K562 (cell line): ENCODE data around the gene PGR. TPM values are rescaled to one million over a fixed set of nuclear protein-coding genes. Genes with fewer than 3 reads are reported as not detected.

Source experiments
- ATAC-seq: fragments of 200-7000 bp; cut with Tn5 transposase; 3 replicates; pipeline ENCODE4 v1.9.1; 2020; ENCODE audit warnings: moderate library complexity
- BruUV-seq: library from RNA; stranded (reverse); fragments of 400-500 nt; replicated peaks from 2 replicates; lab custom pipeline; 2021; lab: Mats Ljungman, UMichigan
- CTCF ChIA-PET: fragments of 300-600 bp; formaldehyde crosslinking; extraction: SDS; loops from one replicate; lab custom pipeline; 2021; ENCODE audit warnings: low intra/inter-chr PET ratio; lab: Yijun Ruan, JAX
- POLR2A ChIA-PET: fragments of 300-600, 350-650 bp; sonication (Branson Sonifier 250); formaldehyde crosslinking; extraction: SDS; loops from one replicate; lab custom pipeline; 2021; ENCODE audit warnings: antibody characterized with exemption, inconsistent platforms; lab: Yijun Ruan, JAX
- DNase-seq, 4 experiments: peaks; one replicate each; pipeline versions ENCODE4 v3.0.0 to v3.0.0-alpha.2; 2011 to 2018; ENCODE audit warnings: low spot score in 3 of 4, mixed read lengths in 3 of 4; ENCODE audit errors: extremely low read depth in 1 of 4
- FAIRE-seq: peaks from 2 replicates; lab custom pipeline; 2011; peaks lifted over from hg19 to GRCh38; lab: Jason Lieb, UNC
- H2AFZ ChIP-seq: 2 replicates; pipeline ENCODE4 v1.6.0; 2011; ENCODE audit warnings: low read depth, low read length, control low read depth, inconsistent platforms
- H3K27ac ChIP-seq: fragments of 200-600 bp; 3 replicates; pipeline ENCODE4 v1.8.0; 2011; ENCODE audit warnings: low read depth, mild to moderate bottlenecking, control low read depth, inconsistent platforms, low read length, moderate library complexity, mixed read lengths; ENCODE audit errors: extremely low read depth
- H3K27me3 ChIP-seq, 2 experiments: fragments of 300-600 bp in 1 of 2; 2 replicates in 1 of 2; 3 replicates in 1 of 2; pipeline versions ENCODE4 v1.6.0 to v1.8.0; 2011; ENCODE audit warnings: inconsistent platforms in 2 of 2, low read length in 2 of 2, mild to moderate bottlenecking in 1 of 2, mixed read lengths in 1 of 2, moderate library complexity in 1 of 2; ENCODE audit not compliant: control insufficient read depth in 2 of 2, insufficient read depth in 2 of 2
- H3K36me3 ChIP-seq: fragments of 300-600 bp; 3 replicates; pipeline ENCODE4 v1.8.0; 2011; ENCODE audit warnings: mild to moderate bottlenecking, low read length, inconsistent platforms; ENCODE audit not compliant: control insufficient read depth, insufficient read depth
- H3K4me1 ChIP-seq, 2 experiments: fragments of 200-600 bp in 1 of 2; replicated peaks in 1 of 2; 2 replicates in 1 of 2; 3 replicates in 1 of 2; pipeline versions ENCODE4 v1.5.1 to v1.8.0; 2011; ENCODE audit warnings: inconsistent platforms in 2 of 2, low read length in 2 of 2, mild to moderate bottlenecking in 1 of 2, mixed read lengths in 1 of 2, moderate library complexity in 1 of 2; ENCODE audit not compliant: control insufficient read depth in 2 of 2, insufficient read depth in 2 of 2
- H3K4me2 ChIP-seq: 2 replicates; pipeline ENCODE4 v1.6.1; 2011; ENCODE audit warnings: low read length, control low read depth, inconsistent platforms, mixed read lengths; ENCODE audit not compliant: insufficient read depth
- H3K4me3 ChIP-seq: fragments of 200-600 bp; sonication (generic), shearing (Covaris generic); 2 replicates; pipeline ENCODE4 v1.5.1; 2016; ENCODE audit warnings: control low read depth, inconsistent platforms
- H3K79me2 ChIP-seq: fragments of 200-600 bp; 3 replicates; pipeline ENCODE4 v1.8.0; 2011; ENCODE audit warnings: low read length, inconsistent platforms; ENCODE audit not compliant: control insufficient read depth, insufficient read depth
- H3K9ac ChIP-seq, 2 experiments: 2 replicates each; pipeline versions ENCODE4 v1.6.0 to v1.6.1; 2011; ENCODE audit warnings: low read depth in 2 of 2, low read length in 2 of 2, control low read depth in 1 of 2, inconsistent platforms in 1 of 2, mild to moderate bottlenecking in 1 of 2, mixed read lengths in 1 of 2; ENCODE audit not compliant: insufficient read depth in 1 of 2
- H3K9me1 ChIP-seq: one replicate; pipeline ENCODE4 v1.6.0; 2011; ENCODE audit warnings: inconsistent platforms, mild to moderate bottlenecking, low read length, moderate library complexity; ENCODE audit not compliant: control insufficient read depth, insufficient read depth
- H3K9me3 ChIP-seq: replicated peaks from 2 replicates; pipeline ENCODE4 v1.5.1; 2011; ENCODE audit warnings: low read depth, low read length, inconsistent platforms; ENCODE audit not compliant: control insufficient read depth, insufficient read depth
- H4K20me1 ChIP-seq: replicated peaks from 2 replicates; pipeline ENCODE4 v1.6.1; 2011; ENCODE audit warnings: low read length, inconsistent platforms, mixed read lengths; ENCODE audit not compliant: control insufficient read depth, insufficient read depth
- CGGBP1 ChIP-seq: fragments of 250-450 bp; sonication (Bioruptor Pico); IDR thresholded peaks from 2 replicates; pipeline ENCODE4 v1.9.0; 2021; ENCODE audit warnings: mild to moderate bottlenecking
- JUN ChIP-seq, 2 experiments: sonication (generic) in 1 of 2; formaldehyde crosslinking in 1 of 2; IDR thresholded peaks; 2 replicates each; pipeline versions ENCODE4 v1.6.1 to v1.8.0; 2012 to 2022; ENCODE audit warnings: borderline replicate concordance in 2 of 2, mild to moderate bottlenecking in 2 of 2, improper control_type of control experiment in 1 of 2, low read depth in 1 of 2, low read length in 1 of 2, missing genetic modification reagents in 1 of 2
- MCM7 ChIP-seq, 2 experiments: fragments of 450-650 bp; IDR thresholded peaks; 2 replicates each; pipeline ENCODE4 v1.6.1; 2016 to 2018
- MED1 ChIP-seq: sonication (generic); formaldehyde crosslinking; IDR thresholded peaks from 2 replicates; pipeline ENCODE4 v1.8.1; 2023; ENCODE audit warnings: missing genetic modification reagents, borderline replicate concordance
- POLR2A ChIP-seq: fragments of 450-650 bp; conservative IDR thresholded peaks from 2 replicates; pipeline ENCODE4 v1.6.1; 2016
- STAT5A ChIP-seq: IDR thresholded peaks from 2 replicates; pipeline ENCODE4 v1.6.1; 2012; ENCODE audit warnings: low read length, inconsistent platforms, borderline replicate concordance
- ZC3H8 ChIP-seq: fragments of 450-650 bp; IDR thresholded peaks from 2 replicates; pipeline ENCODE4 v1.6.1; 2017
- ZNF143 ChIP-seq: sonication (generic); formaldehyde crosslinking; IDR thresholded peaks from 2 replicates; pipeline ENCODE4 v1.9.0; 2022; ENCODE audit warnings: mild to moderate bottlenecking, missing genetic modification reagents
- WGBS: fragments of 100-300 bp; shearing (Covaris generic); methylation state at CpG from one replicate; pipeline ENCODE4 v1.1.6; 2016; ENCODE audit warnings: low coverage, mixed read lengths; ENCODE audit not compliant: insufficient coverage; ENCODE audit errors: missing lambda C conversion rate; 5-methylcytosine and 5-hydroxymethylcytosine counted together
- in situ Hi-C: fragments of 300-500 bp; cut with MboI; formaldehyde crosslinking; loops from 4 replicates; pipeline ENCODE4 v1.15.0; 2018; ENCODE audit warnings: inconsistent platforms, mixed read lengths
- intact Hi-C: fragments of 100-400 bp; cut with micrococcal nuclease; formaldehyde crosslinking; loops from 2 replicates; pipeline ENCODE4 v1.14.2; 2022
- polyA plus RNA-seq, 8 experiments: library from polyadenylated mRNA; depleted of rRNA in 4 of 8; stranded (reverse) in 5 of 8; unstranded in 3 of 8; fragments of >200 nt; fragmentation: Nextera tagmentation in 2 of 8; fragmentation: Illumina TruSeq in 1 of 8; extraction: Ambion mirVana in 2 of 8; extraction: Trizol in 1 of 8; gene quantifications; 2 replicates each; pipeline versions ENCODE4 v1.2.1 to v1.2.3, GENCODE V29; 2011 to 2014; ENCODE audit warnings: inconsistent platforms in 1 of 8, missing spikeins in 1 of 8
- total RNA-seq, 7 experiments: library from RNA; depleted of rRNA in 6 of 7; stranded (reverse); fragments of >200 nt in 6 of 7; fragmentation: Illumina TruSeq in 2 of 7; extraction: Trizol in 2 of 7; gene quantifications; 2 replicates each; pipeline versions ENCODE4 v1.2.1 to v1.2.3, GENCODE V29; 2011 to 2021; ENCODE audit warnings: low replicate concordance in 1 of 7
- TF ChIP-seq, protein P1 (sequence below), 3 experiments: IDR thresholded peaks in 2 of 3; conservative IDR thresholded peaks in 1 of 3; 2 replicates each; pipeline ENCODE4 v1.5.1; 2011 to 2012; ENCODE audit warnings: low read length in 3 of 3, mild to moderate bottlenecking in 3 of 3, control low read depth in 2 of 3, improper control_type of control experiment in 1 of 3, inconsistent platforms in 1 of 3, low read depth in 1 of 3, mixed read lengths in 1 of 3, moderate library complexity in 1 of 3; ENCODE audit not compliant: insufficient read depth in 2 of 3
- TF ChIP-seq, protein P2 (sequence below): fragments of 450-650 bp; IDR thresholded peaks from 2 replicates; pipeline ENCODE4 v1.6.1; 2017; ENCODE audit warnings: antibody characterized with exemption, mild to moderate bottlenecking

PGR gene
- total and polyA plus RNA-seq, 9 of the 15 experiments (the other 6 are each of a cell fraction or from before 2014, with no cell fraction given), result 0.43 to 2.4 (median 1.3) TPM

- 24% methylated on average over 2 of the region's 2 CpGs for WGBS
- no peak for TF ChIP-seq ZNF143
- TF ChIP-seq MCM7 (IDR thresholded peaks at IDR 0.05), result no peak
- TF ChIP-seq, protein P1, sequence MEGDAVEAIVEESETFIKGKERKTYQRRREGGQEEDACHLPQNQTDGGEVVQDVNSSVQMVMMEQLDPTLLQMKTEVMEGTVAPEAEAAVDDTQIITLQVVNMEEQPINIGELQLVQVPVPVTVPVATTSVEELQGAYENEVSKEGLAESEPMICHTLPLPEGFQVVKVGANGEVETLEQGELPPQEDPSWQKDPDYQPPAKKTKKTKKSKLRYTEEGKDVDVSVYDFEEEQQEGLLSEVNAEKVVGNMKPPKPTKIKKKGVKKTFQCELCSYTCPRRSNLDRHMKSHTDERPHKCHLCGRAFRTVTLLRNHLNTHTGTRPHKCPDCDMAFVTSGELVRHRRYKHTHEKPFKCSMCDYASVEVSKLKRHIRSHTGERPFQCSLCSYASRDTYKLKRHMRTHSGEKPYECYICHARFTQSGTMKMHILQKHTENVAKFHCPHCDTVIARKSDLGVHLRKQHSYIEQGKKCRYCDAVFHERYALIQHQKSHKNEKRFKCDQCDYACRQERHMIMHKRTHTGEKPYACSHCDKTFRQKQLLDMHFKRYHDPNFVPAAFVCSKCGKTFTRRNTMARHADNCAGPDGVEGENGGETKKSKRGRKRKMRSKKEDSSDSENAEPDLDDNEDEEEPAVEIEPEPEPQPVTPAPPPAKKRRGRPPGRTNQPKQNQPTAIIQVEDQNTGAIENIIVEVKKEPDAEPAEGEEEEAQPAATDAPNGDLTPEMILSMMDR (IDR thresholded peaks at IDR 0.05 in 2 of 3, conservative IDR thresholded peaks at IDR 0.05 in 1 of 3; ENCODE audit: insufficient read depth in 2 of 3, low read depth in 1 of 3, low read length in 3 of 3), result no peak
- TF ChIP-seq STAT5A, result no peak
- FAIRE-seq, result no peak
- no peak for DNase-seq
- Histone ChIP-seq H2AFZ (no peak overlapping the region), H3K36me3 (no peaks in the 10 kb centered on the region), H3K79me2 (no peaks in the 10 kb centered on the region), H3K27me3 (no peaks in the 10 kb centered on the region), H4K20me1 (no peaks in the 10 kb centered on the region), H3K9ac (no peak overlapping the region), H3K9me1 (no peaks in the 10 kb centered on the region), H3K9me3 (no peaks in the 10 kb centered on the region), H3K27ac (no peak overlapping the region), H3K4me2 (no peak overlapping the region), H3K4me3 (no peak overlapping the region), H3K4me1 (no peaks in the 10 kb centered on the region)
- in situ Hi-C loops, result no loop called here
- POLR2A ChIA-PET, result no interaction called here
- no peak for ATAC-seq
- CTCF ChIA-PET, result no interaction called here
- BruUV-seq, result no TSS peak
- intact Hi-C loops, result no loop called here
These were observed 40.3 kb upstream of the PGR start for GRCh38 chr11:101169944-101170343.

- DNase-seq, result no peak
- no TSS peak for BruUV-seq
- Histone ChIP-seq H3K4me1 (no peaks in the 10 kb centered on the region), H3K36me3 (no peaks in the 10 kb centered on the region), H3K27ac (no peak overlapping the region), H3K27me3 (no peaks in the 10 kb centered on the region), H4K20me1 (no peaks in the 10 kb centered on the region), H3K4me3 (no peak overlapping the region), H3K9me3 (no peaks in the 10 kb centered on the region), H3K4me2 (no peak overlapping the region), H3K79me2 (no peaks in the 10 kb centered on the region), H2AFZ (no peak overlapping the region), H3K9ac (no peak overlapping the region), H3K9me1 (no peaks in the 10 kb centered on the region)
- intact Hi-C loops, result no loop called here
- FAIRE-seq, result no peak
- ATAC-seq, result no peak
- 17% methylated on average over 1 of the region's 1 CpG for WGBS
- in situ Hi-C loops, result no loop called here
- ChIA-PET POLR2A (no interaction called here), CTCF (no interaction called here)
- TF ChIP-seq MED1 (CRISPR knock-in tag) (no peak), ZC3H8 (no peak), CGGBP1 (CRISPR knock-in tag) (no peak), JUN (IDR thresholded peaks at IDR 0.05; ENCODE audit: borderline replicate concordance, low read depth, low read length) (no peak), JUN (CRISPR knock-in tag; IDR thresholded peaks at IDR 0.05; ENCODE audit: borderline replicate concordance) (no peak), POLR2A (no peak)
- TF ChIP-seq, protein P2, sequence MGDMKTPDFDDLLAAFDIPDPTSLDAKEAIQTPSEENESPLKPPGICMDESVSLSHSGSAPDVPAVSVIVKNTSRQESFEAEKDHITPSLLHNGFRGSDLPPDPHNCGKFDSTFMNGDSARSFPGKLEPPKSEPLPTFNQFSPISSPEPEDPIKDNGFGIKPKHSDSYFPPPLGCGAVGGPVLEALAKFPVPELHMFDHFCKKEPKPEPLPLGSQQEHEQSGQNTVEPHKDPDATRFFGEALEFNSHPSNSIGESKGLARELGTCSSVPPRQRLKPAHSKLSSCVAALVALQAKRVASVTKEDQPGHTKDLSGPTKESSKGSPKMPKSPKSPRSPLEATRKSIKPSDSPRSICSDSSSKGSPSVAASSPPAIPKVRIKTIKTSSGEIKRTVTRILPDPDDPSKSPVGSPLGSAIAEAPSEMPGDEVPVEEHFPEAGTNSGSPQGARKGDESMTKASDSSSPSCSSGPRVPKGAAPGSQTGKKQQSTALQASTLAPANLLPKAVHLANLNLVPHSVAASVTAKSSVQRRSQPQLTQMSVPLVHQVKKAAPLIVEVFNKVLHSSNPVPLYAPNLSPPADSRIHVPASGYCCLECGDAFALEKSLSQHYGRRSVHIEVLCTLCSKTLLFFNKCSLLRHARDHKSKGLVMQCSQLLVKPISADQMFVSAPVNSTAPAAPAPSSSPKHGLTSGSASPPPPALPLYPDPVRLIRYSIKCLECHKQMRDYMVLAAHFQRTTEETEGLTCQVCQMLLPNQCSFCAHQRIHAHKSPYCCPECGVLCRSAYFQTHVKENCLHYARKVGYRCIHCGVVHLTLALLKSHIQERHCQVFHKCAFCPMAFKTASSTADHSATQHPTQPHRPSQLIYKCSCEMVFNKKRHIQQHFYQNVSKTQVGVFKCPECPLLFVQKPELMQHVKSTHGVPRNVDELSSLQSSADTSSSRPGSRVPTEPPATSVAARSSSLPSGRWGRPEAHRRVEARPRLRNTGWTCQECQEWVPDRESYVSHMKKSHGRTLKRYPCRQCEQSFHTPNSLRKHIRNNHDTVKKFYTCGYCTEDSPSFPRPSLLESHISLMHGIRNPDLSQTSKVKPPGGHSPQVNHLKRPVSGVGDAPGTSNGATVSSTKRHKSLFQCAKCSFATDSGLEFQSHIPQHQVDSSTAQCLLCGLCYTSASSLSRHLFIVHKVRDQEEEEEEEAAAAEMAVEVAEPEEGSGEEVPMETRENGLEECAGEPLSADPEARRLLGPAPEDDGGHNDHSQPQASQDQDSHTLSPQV, result no peak
These were observed 36.4 kb upstream of the PGR start for GRCh38 chr11:101166038-101166437.
